HEK293 (cell line): ENCODE data around the gene UBA52.

Source experiments
- EGR2 ChIP-seq: fragments of 450-650 bp; formaldehyde crosslinking; IDR thresholded peaks from 2 replicates; pipeline ENCODE4 v1.5.1; 2016; ENCODE audit warnings: low read depth, missing biosample characterization, missing genetic modification characterization
- HOXD13 ChIP-seq: sonication (generic); formaldehyde crosslinking; IDR thresholded peaks from 2 replicates; pipeline ENCODE4 v1.8.0; 2022; ENCODE audit warnings: missing genetic modification reagents, borderline replicate concordance
- SP2 ChIP-seq: fragments of 450-650 bp; formaldehyde crosslinking; IDR thresholded peaks from 2 replicates; pipeline ENCODE4 v1.5.1; 2016; ENCODE audit warnings: missing biosample characterization, missing genetic modification characterization
- SP3 ChIP-seq: fragments of 450-650 bp; formaldehyde crosslinking; IDR thresholded peaks from 2 replicates; pipeline ENCODE4 v1.5.1; 2016; ENCODE audit warnings: missing biosample characterization, missing genetic modification characterization
- ZBTB17 ChIP-seq: fragments of 450-650 bp; formaldehyde crosslinking; IDR thresholded peaks from 2 replicates; pipeline ENCODE4 v1.5.1; 2016; ENCODE audit warnings: missing biosample characterization, missing genetic modification characterization
- ZBTB8A ChIP-seq: fragments of 450-650 bp; formaldehyde crosslinking; IDR thresholded peaks from 2 replicates; pipeline ENCODE4 v1.5.1; 2016; ENCODE audit warnings: missing biosample characterization, missing genetic modification characterization
- ZEB2 ChIP-seq: fragments of 450-650 bp; formaldehyde crosslinking; IDR thresholded peaks from 2 replicates; pipeline ENCODE4 v1.5.1; 2016; ENCODE audit warnings: missing biosample characterization, missing genetic modification characterization
- ZFHX2 ChIP-seq: fragments of 450-650 bp; formaldehyde crosslinking; conservative IDR thresholded peaks from 2 replicates; pipeline ENCODE4 v1.5.1; 2016; ENCODE audit warnings: missing biosample characterization, missing genetic modification characterization
- ZNF341 ChIP-seq: fragments of 450-650 bp; formaldehyde crosslinking; IDR thresholded peaks from 2 replicates; pipeline ENCODE4; 2016; ENCODE audit warnings: low read depth, missing biosample characterization, missing genetic modification characterization
- ZNF544 ChIP-seq: fragments of 450-650 bp; formaldehyde crosslinking; IDR thresholded peaks from 2 replicates; pipeline ENCODE4 v1.5.0; 2017; ENCODE audit warnings: missing biosample characterization, missing genetic modification characterization
- ZNF548 ChIP-seq: fragments of 450-650 bp; formaldehyde crosslinking; IDR thresholded peaks from 2 replicates; pipeline ENCODE4 v1.5.1; 2016; ENCODE audit warnings: missing biosample characterization, missing genetic modification characterization
- ZNF707 ChIP-seq: fragments of 450-650 bp; formaldehyde crosslinking; IDR thresholded peaks from 2 replicates; pipeline ENCODE4 v1.5.1; 2016; ENCODE audit warnings: missing biosample characterization, missing genetic modification characterization
- ZNF843 ChIP-seq: fragments of 450-650 bp; formaldehyde crosslinking; IDR thresholded peaks from 2 replicates; pipeline ENCODE4 v1.5.1; 2016; ENCODE audit warnings: missing biosample characterization, missing genetic modification characterization
- TF ChIP-seq, protein P1 (sequence below): fragments of 450-650 bp; formaldehyde crosslinking; optimal IDR thresholded peaks from 2 replicates; pipeline ENCODE3; 2016; ENCODE audit warnings: missing biosample characterization, mild to moderate bottlenecking, missing genetic modification characterization
- TF ChIP-seq, protein P2 (sequence below): fragments of 450-650 bp; formaldehyde crosslinking; conservative IDR thresholded peaks from 2 replicates; pipeline ENCODE4 v1.5.1; 2016; ENCODE audit warnings: low read depth, missing biosample characterization, missing genetic modification characterization
- TF ChIP-seq, protein P3 (sequence below): fragments of 450-650 bp; formaldehyde crosslinking; IDR thresholded peaks from 2 replicates; pipeline ENCODE4 v1.5.1; 2016; ENCODE audit warnings: missing biosample characterization, missing genetic modification characterization
- TF ChIP-seq, protein P4 (sequence below): fragments of 450-650 bp; formaldehyde crosslinking; IDR thresholded peaks from 2 replicates; pipeline ENCODE4 v1.5.1; 2016; ENCODE audit warnings: missing biosample characterization, missing genetic modification characterization

Gene UBA52

DNA sequence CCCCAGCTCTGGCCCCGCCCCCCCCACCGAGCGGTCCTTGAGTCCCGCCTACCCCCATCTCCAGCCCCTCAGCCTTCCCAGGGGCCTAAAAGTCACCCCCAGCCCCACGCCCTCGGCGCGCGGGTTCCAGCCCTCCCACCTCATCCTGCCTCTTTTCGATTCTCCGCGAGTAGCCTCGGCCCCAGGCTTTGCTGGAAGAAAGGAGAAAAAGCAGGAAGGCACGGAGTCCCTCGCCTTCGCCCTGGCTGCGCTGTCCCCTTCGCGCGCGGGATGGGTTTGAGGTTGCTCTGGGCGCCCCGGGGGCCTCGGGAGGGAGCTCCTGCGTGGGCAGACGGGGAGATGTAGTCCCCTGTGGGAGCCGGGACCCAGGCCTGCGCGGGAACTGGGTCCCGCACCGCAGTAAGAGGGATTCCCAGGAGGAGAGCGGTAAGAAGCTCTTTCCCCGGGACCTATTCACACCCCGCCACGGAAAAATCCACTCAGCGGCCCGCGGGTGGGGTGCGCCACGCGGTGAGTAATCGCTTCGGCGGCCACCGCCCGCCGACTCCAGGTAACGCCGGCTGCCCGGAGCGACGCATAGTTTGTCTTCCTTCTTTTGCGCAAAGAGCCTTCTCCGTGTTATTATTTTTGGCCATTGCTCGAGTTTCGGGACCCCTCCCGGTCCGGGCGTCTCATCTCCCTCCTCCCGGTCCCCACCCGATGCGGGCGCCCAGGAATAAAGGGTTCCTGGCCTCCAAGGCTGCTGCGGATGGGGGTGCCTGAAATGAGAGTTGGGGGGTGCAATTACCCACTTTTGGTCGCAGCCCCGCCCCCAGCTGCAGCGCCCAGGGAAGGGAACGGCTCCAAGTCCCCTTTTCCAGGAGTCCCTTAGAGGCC, 35.8 kb downstream of the UBA52 start (continued):
- TF ChIP-seq ZNF341 (tag by site-specific recombination) = peak; percentile 12; the same call in 1 of the 2 replicates
- peak; percentile 58 for TF ChIP-seq EGR2
- TF ChIP-seq ZNF843 (tag by site-specific recombination) = no peak
- TF ChIP-seq, protein P1, sequence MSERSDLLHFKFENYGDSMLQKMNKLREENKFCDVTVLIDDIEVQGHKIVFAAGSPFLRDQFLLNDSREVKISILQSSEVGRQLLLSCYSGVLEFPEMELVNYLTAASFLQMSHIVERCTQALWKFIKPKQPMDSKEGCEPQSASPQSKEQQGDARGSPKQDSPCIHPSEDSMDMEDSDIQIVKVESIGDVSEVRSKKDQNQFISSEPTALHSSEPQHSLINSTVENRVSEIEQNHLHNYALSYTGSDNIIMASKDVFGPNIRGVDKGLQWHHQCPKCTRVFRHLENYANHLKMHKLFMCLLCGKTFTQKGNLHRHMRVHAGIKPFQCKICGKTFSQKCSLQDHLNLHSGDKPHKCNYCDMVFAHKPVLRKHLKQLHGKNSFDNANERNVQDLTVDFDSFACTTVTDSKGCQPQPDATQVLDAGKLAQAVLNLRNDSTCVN = peak; percentile 49
- no peak for TF ChIP-seq HOXD13 (CRISPR knock-in tag)
- TF ChIP-seq, protein P2, sequence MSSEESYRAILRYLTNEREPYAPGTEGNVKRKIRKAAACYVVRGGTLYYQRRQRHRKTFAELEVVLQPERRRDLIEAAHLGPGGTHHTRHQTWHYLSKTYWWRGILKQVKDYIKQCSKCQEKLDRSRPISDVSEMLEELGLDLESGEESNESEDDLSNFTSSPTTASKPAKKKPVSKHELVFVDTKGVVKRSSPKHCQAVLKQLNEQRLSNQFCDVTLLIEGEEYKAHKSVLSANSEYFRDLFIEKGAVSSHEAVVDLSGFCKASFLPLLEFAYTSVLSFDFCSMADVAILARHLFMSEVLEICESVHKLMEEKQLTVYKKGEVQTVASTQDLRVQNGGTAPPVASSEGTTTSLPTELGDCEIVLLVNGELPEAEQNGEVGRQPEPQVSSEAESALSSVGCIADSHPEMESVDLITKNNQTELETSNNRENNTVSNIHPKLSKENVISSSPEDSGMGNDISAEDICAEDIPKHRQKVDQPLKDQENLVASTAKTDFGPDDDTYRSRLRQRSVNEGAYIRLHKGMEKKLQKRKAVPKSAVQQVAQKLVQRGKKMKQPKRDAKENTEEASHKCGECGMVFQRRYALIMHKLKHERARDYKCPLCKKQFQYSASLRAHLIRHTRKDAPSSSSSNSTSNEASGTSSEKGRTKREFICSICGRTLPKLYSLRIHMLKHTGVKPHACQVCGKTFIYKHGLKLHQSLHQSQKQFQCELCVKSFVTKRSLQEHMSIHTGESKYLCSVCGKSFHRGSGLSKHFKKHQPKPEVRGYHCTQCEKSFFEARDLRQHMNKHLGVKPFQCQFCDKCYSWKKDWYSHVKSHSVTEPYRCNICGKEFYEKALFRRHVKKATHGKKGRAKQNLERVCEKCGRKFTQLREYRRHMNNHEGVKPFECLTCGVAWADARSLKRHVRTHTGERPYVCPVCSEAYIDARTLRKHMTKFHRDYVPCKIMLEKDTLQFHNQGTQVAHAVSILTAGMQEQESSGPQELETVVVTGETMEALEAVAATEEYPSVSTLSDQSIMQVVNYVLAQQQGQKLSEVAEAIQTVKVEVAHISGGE = 0 out of 2 replicates have a peak, but pooled peaks have one; percentile 5
- TF ChIP-seq ZBTB8A (tag by site-specific recombination) = peak; percentile 68; the same call in 1 of the 2 replicates
- peak; percentile 39; the same call in 1 of the 2 replicates for TF ChIP-seq SP2 (tag by site-specific recombination)
- 0 out of 2 replicates have a peak, but pooled peaks have one; percentile 8 for TF ChIP-seq ZNF548 (tag by site-specific recombination)
- no peak for TF ChIP-seq ZNF707 (tag by site-specific recombination)
- TF ChIP-seq ZEB2 (tag by site-specific recombination) = peak; percentile 68
- TF ChIP-seq ZNF544 = no peak
- 0 out of 2 replicates have a peak, but pooled peaks have one; percentile 24 for TF ChIP-seq ZBTB17 (tag by site-specific recombination)
- TF ChIP-seq ZFHX2 = peak; percentile 84
- TF ChIP-seq, protein P3, sequence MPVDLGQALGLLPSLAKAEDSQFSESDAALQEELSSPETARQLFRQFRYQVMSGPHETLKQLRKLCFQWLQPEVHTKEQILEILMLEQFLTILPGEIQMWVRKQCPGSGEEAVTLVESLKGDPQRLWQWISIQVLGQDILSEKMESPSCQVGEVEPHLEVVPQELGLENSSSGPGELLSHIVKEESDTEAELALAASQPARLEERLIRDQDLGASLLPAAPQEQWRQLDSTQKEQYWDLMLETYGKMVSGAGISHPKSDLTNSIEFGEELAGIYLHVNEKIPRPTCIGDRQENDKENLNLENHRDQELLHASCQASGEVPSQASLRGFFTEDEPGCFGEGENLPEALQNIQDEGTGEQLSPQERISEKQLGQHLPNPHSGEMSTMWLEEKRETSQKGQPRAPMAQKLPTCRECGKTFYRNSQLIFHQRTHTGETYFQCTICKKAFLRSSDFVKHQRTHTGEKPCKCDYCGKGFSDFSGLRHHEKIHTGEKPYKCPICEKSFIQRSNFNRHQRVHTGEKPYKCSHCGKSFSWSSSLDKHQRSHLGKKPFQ (tag by site-specific recombination) = peak; percentile 75; the same call in 1 of the 2 replicates
- TF ChIP-seq SP3 = peak; percentile 11; the same call in 1 of the 2 replicates
- TF ChIP-seq, protein P4, sequence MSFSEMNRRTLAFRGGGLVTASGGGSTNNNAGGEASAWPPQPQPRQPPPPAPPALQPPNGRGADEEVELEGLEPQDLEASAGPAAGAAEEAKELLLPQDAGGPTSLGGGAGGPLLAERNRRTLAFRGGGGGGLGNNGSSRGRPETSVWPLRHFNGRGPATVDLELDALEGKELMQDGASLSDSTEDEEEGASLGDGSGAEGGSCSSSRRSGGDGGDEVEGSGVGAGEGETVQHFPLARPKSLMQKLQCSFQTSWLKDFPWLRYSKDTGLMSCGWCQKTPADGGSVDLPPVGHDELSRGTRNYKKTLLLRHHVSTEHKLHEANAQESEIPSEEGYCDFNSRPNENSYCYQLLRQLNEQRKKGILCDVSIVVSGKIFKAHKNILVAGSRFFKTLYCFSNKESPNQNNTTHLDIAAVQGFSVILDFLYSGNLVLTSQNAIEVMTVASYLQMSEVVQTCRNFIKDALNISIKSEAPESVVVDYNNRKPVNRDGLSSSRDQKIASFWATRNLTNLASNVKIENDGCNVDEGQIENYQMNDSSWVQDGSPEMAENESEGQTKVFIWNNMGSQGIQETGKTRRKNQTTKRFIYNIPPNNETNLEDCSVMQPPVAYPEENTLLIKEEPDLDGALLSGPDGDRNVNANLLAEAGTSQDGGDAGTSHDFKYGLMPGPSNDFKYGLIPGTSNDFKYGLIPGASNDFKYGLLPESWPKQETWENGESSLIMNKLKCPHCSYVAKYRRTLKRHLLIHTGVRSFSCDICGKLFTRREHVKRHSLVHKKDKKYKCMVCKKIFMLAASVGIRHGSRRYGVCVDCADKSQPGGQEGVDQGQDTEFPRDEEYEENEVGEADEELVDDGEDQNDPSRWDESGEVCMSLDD (tag by site-specific recombination) = peak; percentile 19; the same call in 1 of the 2 replicates
- TF ChIP-seq, all 188 proteins: peak for 23
